ENCODE data around the gene DAB1. TPM values are rescaled to one million over a fixed set of nuclear protein-coding genes. Genes with fewer than 3 reads are reported as not detected.
A peak's percentile ranks its signal among the peaks of the same experiment; 100 is the strongest.

DAB1 gene
- total RNA-seq (2014; rRNA removed; shearing (Covaris generic)): not detected in 2 replicates

GRCh38 chr1:57423656-57424211 is at the start of gene DAB1:
DAB1 (minus strand) TSS chr1:57424060; CDS start chr1:57291030, 133,030 bp downstream.
- peak; percentile 46 for DNase-seq (ENCODE audit: low read depth)

- no peak for DNase-seq (ENCODE audit: low read depth)
These were observed 49.6 kb upstream of the DAB1 start for GRCh38 chr1:57473448-57473847.

GRCh38 chr1:57471995-57472394 is 48.1 kb upstream of the DAB1 start:
- DNase-seq (ENCODE audit: low read depth): no peak

- DNase-seq (ENCODE audit: low read depth): no peak
These were observed 46.2 kb upstream of the DAB1 start for GRCh38 chr1:57470036-57470435.

GRCh38 chr1:57468641-57469523 is 45.0 kb upstream of the DAB1 start:
- DNase-seq (ENCODE audit: low read depth): no peak

GRCh38 chr1:57467830-57468229 is 44.0 kb upstream of the DAB1 start:
- no peak for DNase-seq (ENCODE audit: low read depth)

- DNase-seq (ENCODE audit: low read depth): no peak
These were observed 40.9 kb upstream of the DAB1 start for GRCh38 chr1:57464756-57465155.

GRCh38 chr1:57463343-57463742 is 39.5 kb upstream of the DAB1 start:
- no peak for DNase-seq (ENCODE audit: low read depth)

GRCh38 chr1:57461405-57461804 is 37.5 kb upstream of the DAB1 start:
- peak; percentile 6 for DNase-seq (ENCODE audit: low read depth)

GRCh38 chr1:57451516-57451915 is 27.7 kb upstream of the DAB1 start:
- no peak for DNase-seq (ENCODE audit: low read depth)

GRCh38 chr1:57450981-57451380 is 27.1 kb upstream of the DAB1 start:
- DNase-seq (ENCODE audit: low read depth): no peak

GRCh38 chr1:57447551-57447950 is 23.7 kb upstream of the DAB1 start:
- DNase-seq (ENCODE audit: low read depth): no peak

GRCh38 chr1:57443004-57443403 is 19.1 kb upstream of the DAB1 start:
- DNase-seq (ENCODE audit: low read depth): no peak

GRCh38 chr1:57440096-57440495 is 16.2 kb upstream of the DAB1 start:
- DNase-seq (ENCODE audit: low read depth): no peak

- DNase-seq (ENCODE audit: low read depth): no peak
These were observed 7.5 kb upstream of the DAB1 start for GRCh38 chr1:57431400-57431799.

- peak; percentile 64 for DNase-seq (ENCODE audit: low read depth)
These were observed 569 bp upstream of the DAB1 start for GRCh38 chr1:57424231-57425027.

GRCh38 chr1:57423135-57423655 is 665 bp downstream of the DAB1 start:
- peak; percentile 30 for DNase-seq (ENCODE audit: low read depth)

- DNase-seq (ENCODE audit: low read depth): peak; percentile 26
These were observed 1.4 kb downstream of the DAB1 start for GRCh38 chr1:57422271-57423134.

- DNase-seq (ENCODE audit: low read depth): no peak
These were observed 2.1 kb downstream of the DAB1 start for GRCh38 chr1:57421806-57422205.

GRCh38 chr1:57420981-57421785 is 2.7 kb downstream of the DAB1 start:
- DNase-seq (ENCODE audit: low read depth): no peak

All from Daoy (cell line).